HG03354 (cell line): ENCODE data around the gene BOD1L1.

Experiments
- ATAC-seq: cut with Tn5 transposase; IDR thresholded peaks from one replicate; pipeline ENCODE4 v1.9.1; 2021; ENCODE audit warnings: mild to moderate bottlenecking; ENCODE audit not compliant: unreplicated experiment, poor library complexity, severe bottlenecking

The BOD1L1 gene

GRCh38 chr4:13627606-13628311, at the start of gene BOD1L1:
TSS of gene BOD1L1 (minus strand) at chr4:13627725. CDS start at chr4:13627587, 138 bp downstream.
- ATAC-seq = peak; percentile 89

GRCh38 chr4:13674971-13675370, 47.4 kb upstream of the BOD1L1 start:
- no peak for ATAC-seq

GRCh38 chr4:13673167-13673566, 45.6 kb upstream of the BOD1L1 start:
- ATAC-seq = no peak

- ATAC-seq = no peak
Observed at GRCh38 chr4:13670456-13671160, 43.1 kb upstream of the BOD1L1 start.

GRCh38 chr4:13665701-13666660, 38.5 kb upstream of the BOD1L1 start:
- ATAC-seq = no peak

- ATAC-seq = no peak
Observed at GRCh38 chr4:13659341-13660070, 32.0 kb upstream of the BOD1L1 start.

GRCh38 chr4:13656569-13657405, 29.3 kb upstream of the BOD1L1 start:
- peak; percentile 36 for ATAC-seq

GRCh38 chr4:13654162-13654797, 26.8 kb upstream of the BOD1L1 start:
- ATAC-seq = peak; percentile 95

- ATAC-seq = no peak
Observed at GRCh38 chr4:13653766-13654161, 26.2 kb upstream of the BOD1L1 start.

- ATAC-seq = peak; percentile 47
Observed at GRCh38 chr4:13647031-13647430, 19.5 kb upstream of the BOD1L1 start.

GRCh38 chr4:13645075-13645474, 17.6 kb upstream of the BOD1L1 start:
- no peak for ATAC-seq

- ATAC-seq = no peak
Observed at GRCh38 chr4:13642170-13642950, 14.8 kb upstream of the BOD1L1 start.

GRCh38 chr4:13641084-13641483, 13.6 kb upstream of the BOD1L1 start:
- no peak for ATAC-seq

GRCh38 chr4:13640149-13640940, 12.8 kb upstream of the BOD1L1 start:
- ATAC-seq = no peak

GRCh38 chr4:13635286-13635799, 7.8 kb upstream of the BOD1L1 start:
- no peak for ATAC-seq

- ATAC-seq = no peak
Observed at GRCh38 chr4:13633671-13634070, 6.1 kb upstream of the BOD1L1 start.
